ENCODE measurements around the gene BCL2A1. TPM values are rescaled to one million over a fixed set of nuclear protein-coding genes. Genes with fewer than 3 reads are reported as not detected.
"Not testable (repeated sequence)": the region's sequence is repeated elsewhere in the genome, so short reads cannot be mapped to it uniquely, and the experiment has no call there.

The BCL2A1 gene
- total RNA-seq, 3 donors from 2014 or later: 1.0 to 5.6 (median 1.8) TPM

GRCh38 chr15:79943820-79944219 lies 27.2 kb downstream of the BCL2A1 start:
- no peak for TF ChIP-seq CTCF (IDR thresholded peaks at IDR 0.05)
- DNase-seq (no peak), ATAC-seq (no peak)
- intact Hi-C loops (cut with DNase I, micrococcal nuclease): no loop called here
- Histone ChIP-seq H3K36me3 (ENCODE audit: low read depth) (no peaks in the 10 kb centered on the region), H3K9me3 (no peaks in the 10 kb centered on the region), H3K4me3 (no peak overlapping the region), H3K4me1 (ENCODE audit: low read depth) (no peaks in the 10 kb centered on the region)

GRCh38 chr15:79942741-79943481 lies 28.1 kb downstream of the BCL2A1 start:
- H3K4me1 ChIP-seq (ENCODE audit: low read depth): no peaks in the 10 kb centered on the region
- no peak for DNase-seq
- no peak for TF ChIP-seq CTCF (IDR thresholded peaks at IDR 0.05)
- no peaks in the 10 kb centered on the region for H3K36me3 ChIP-seq (ENCODE audit: low read depth)
- ATAC-seq: no peak
- intact Hi-C loops (cut with DNase I, micrococcal nuclease): no loop called here
- H3K9me3 ChIP-seq: no peaks in the 10 kb centered on the region
- H3K4me3 ChIP-seq: no peak overlapping the region

GRCh38 chr15:79939399-79939798 lies 31.6 kb downstream of the BCL2A1 start:
- Histone ChIP-seq H3K4me1 (ENCODE audit: low read depth) (no peaks in the 10 kb centered on the region), H3K36me3 (ENCODE audit: low read depth) (no peaks in the 10 kb centered on the region), H3K9me3 (no peaks in the 10 kb centered on the region), H3K4me3 (no peak overlapping the region)
- ATAC-seq: no peak
- intact Hi-C loops (cut with DNase I, micrococcal nuclease): no loop called here
- no peak for DNase-seq
- no peak for TF ChIP-seq CTCF (IDR thresholded peaks at IDR 0.05)

- H3K4me1 ChIP-seq (ENCODE audit: low read depth): no peaks in the 10 kb centered on the region
- no peaks in the 10 kb centered on the region for H3K36me3 ChIP-seq (ENCODE audit: low read depth)
- DNase-seq: no peak
- no peak for ATAC-seq
- TF ChIP-seq CTCF (IDR thresholded peaks at IDR 0.05): no peak
- H3K9me3 ChIP-seq: no peaks in the 10 kb centered on the region
- H3K4me3 ChIP-seq: no peak overlapping the region
- intact Hi-C loops (cut with DNase I, micrococcal nuclease): no loop called here
Observed at GRCh38 chr15:79938143-79938542, 32.9 kb downstream of the BCL2A1 start.

GRCh38 chr15:79935556-79936201 lies 35.3 kb downstream of the BCL2A1 start:
- intact Hi-C loops (cut with DNase I, micrococcal nuclease); H3K4me1 ChIP-seq (ENCODE audit: low read depth); H3K9me3 ChIP-seq; DNase-seq; H3K4me3 ChIP-seq; H3K36me3 ChIP-seq (ENCODE audit: low read depth); ATAC-seq: not testable (repeated sequence)

- intact Hi-C loops (cut with DNase I, micrococcal nuclease): no loop called here
- Histone ChIP-seq H3K9me3 (no peaks in the 10 kb centered on the region), H3K4me1 (ENCODE audit: low read depth) (no peaks in the 10 kb centered on the region), H3K4me3 (no peak overlapping the region), H3K36me3 (ENCODE audit: low read depth) (no peaks in the 10 kb centered on the region)
- DNase-seq (no peak), ATAC-seq (no peak)
- TF ChIP-seq CTCF (IDR thresholded peaks at IDR 0.05): no peak
Observed at GRCh38 chr15:79933231-79933630, 37.8 kb downstream of the BCL2A1 start.
